T-helper 2 cell treated with Interferon-gamma antibody and Interleukin-4, amounts not matched to agents 100 ng/mL and 5 ng/mL, for 36 hours (primary cell): ENCODE measurements around the gene SAMD11. TPM values are rescaled to one million over a fixed set of nuclear protein-coding genes. Genes with fewer than 3 reads are reported as not detected.

Experiments used
- intact Hi-C: fragments of 100-400 bp; cut with micrococcal nuclease; formaldehyde crosslinking; loops from one replicate; pipeline ENCODE4 v1.15.1; 2023
- total RNA-seq: library from RNA; stranded (reverse); gene quantifications from 2 replicates; pipeline ENCODE4 v1.2.3, GENCODE V29; 2022

Gene SAMD11
- total RNA-seq, 1 donor from 2014 or later: not detected

DNA sequence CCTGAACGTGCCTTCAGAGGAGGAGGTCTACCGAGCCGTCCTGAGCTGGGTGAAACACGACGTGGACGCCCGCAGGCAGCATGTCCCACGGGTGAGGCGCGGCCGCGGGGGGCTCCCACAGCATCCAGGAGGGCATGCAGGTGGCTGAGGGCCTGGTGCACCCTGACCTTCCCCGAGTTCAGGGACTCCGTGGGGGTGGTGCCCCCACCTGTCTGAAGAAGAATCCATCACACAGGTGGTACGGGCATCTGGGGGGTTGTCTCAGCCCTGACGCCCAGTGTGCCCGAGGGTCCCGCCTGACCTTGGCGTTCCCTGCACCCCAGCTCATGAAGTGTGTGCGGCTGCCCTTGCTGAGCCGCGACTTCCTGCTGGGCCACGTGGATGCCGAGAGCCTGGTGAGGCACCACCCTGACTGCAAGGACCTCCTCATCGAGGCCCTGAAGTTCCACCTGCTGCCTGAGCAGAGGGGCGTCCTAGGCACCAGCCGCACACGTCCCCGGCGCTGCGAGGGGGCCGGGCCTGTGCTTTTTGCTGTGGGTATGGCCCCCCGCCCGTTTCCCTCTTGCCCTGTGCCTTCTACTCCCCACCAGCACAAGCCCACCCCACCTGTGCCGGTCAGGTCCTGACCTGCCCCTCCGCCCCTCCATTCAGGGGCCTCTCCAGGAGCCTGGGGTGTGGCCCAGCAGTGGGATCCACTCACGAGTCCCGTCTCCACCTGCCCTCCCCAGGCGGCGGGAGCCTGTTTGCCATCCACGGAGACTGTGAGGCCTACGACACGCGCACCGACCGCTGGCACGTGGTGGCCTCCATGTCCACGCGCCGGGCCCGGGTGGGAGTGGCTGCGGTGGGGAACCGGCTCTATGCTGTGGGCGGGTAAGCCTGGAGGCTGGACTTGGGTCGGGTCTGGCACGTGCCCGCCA lies 38.9 kb downstream of the SAMD11 start:
- intact Hi-C loops: no loop called here

- intact Hi-C loops: no loop called here
Measured at GRCh38 chr1:963301-963651, 39.6 kb downstream of the SAMD11 start.

DNA sequence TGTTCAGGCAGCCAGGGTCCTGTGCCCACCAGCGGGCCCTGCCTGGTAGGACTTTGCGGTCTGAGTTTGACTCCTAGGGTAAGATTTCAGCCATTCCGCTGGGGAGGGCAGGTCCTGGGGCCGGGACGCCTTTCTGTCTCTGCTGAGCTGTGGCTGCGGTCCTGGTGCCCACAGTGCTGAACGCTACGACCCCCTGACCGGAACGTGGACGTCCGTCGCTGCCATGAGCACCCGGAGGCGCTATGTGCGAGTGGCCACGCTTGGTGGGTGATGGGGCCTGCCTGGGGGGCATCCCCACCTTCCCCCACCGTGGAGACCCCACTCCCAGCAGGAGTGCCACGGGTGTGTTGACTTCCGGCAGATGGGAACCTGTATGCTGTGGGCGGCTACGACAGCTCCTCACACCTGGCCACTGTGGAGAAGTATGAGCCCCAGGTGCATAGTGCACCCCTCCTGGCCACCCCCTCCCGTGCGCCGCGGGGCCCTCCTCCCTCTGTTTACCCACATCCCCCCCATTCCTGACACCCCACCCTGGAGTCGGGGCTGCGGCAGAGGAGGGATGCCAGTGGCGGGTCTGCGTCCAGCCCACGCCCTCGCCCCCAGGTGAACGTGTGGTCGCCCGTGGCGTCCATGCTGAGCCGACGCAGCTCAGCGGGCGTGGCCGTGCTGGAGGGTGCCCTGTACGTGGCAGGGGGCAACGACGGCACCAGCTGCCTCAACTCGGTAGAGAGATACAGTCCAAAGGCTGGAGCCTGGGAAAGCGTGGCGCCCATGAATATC lies 40.2 kb downstream of the SAMD11 start:
- intact Hi-C loops: no loop called here

DNA sequence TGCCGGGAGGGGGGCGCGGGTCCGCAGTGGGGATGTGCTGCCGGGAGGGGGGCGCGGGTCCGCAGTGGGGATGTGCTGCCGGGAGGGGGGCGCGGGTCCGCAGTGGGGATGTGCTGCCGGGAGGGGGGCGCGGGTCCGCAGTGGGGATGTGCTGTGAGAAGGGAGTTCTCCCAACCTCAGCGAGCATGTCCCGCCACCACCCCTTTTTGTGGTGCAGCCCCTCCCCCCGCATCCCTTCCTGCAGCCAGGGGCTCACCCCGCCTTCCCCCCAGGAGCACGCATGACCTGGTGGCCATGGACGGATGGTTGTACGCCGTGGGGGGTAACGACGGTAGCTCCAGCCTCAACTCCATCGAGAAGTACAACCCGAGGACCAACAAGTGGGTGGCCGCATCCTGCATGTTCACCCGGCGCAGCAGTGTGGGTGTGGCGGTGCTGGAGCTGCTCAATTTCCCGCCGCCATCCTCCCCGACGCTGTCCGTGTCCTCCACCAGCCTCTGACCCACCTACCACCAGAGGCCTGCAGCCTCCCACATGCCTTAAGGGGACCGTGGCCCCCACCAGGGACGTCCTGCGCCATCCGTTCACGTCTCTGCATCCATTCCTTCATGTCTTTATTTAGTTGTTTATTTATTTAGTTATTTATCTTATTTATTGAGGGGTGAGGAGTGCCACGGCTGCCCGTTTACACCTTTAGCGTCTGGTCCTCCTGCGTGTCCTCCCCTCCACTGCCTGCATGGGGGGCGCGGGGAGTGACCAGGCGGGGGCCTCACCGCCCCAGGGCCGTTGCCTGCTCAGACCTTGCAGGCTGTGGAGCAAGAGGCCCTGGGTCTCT lies 41.2 kb downstream of the SAMD11 start:
- intact Hi-C loops: no loop called here

DNA sequence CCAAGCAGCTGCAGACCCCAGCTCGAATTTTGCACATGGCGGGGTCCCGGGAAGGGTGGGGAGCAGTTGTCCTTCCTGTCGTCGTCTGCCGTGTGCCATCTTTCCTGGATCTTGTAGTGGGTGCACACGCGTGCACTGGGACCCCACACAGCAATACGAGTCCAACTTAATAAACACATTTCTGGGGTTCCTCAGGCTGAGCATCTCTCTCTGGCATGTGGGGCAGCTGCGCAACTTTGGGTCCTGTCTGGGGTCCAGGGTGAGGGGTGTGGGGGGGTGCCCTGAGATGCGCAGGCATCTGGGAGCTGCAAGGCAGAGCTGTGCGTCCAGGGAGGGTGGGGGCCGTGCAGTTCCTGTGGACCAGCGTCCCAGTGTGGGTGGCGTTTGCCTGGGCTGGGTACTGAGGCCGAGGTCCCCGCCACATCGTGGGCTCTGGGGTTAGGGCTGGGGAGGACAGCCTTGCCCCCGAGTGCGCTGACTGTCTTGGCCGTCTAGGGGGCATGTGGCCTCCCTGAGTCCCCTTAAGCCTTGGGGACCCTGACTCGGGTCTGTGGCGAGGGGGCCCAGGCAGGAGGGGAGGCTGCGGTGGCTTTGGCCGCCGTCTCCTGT lies 41.9 kb downstream of the SAMD11 start:
- intact Hi-C loops: no loop called here

- intact Hi-C loops: no loop called here
Measured at GRCh38 chr1:966135-966703, 42.5 kb downstream of the SAMD11 start, which contains the start of gene PLEKHN1. PLEKHN1 (plus strand) TSS chr1:966482; CDS start chr1:966532, 50 bp downstream.

GRCh38 chr1:966704-967300 lies 43.1 kb downstream of the SAMD11 start:
- intact Hi-C loops: no loop called here

- intact Hi-C loops: no loop called here
Measured at GRCh38 chr1:967466-968343, 44.0 kb downstream of the SAMD11 start.

DNA sequence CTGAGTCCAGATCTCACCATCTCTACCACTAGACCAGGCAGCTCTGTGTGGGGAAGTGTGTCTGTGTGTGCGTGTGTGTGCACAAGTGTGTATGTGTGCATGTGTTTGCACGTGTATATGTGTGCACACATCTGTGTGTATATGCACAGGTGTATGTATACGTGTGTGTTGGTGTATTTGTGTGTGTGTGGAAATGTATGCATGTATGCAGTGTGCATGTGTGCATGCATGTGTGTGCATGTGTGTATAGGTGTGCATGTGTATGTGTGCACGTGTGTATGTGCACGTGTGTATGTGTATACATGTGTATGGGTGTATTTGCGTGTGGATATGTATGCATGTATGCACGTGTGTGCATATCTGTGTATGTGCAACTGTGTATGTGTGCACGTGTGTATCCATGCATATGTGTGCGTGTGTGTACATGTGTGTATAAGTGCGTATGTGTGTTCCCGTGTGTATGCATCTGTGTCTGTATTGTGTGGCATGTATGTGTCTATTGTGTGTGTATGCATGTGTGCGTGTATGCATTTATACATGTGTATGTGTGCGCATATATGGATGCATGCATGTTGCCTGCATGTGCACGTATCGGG lies 45.6 kb downstream of the SAMD11 start:
- intact Hi-C loops: no loop called here

DNA sequence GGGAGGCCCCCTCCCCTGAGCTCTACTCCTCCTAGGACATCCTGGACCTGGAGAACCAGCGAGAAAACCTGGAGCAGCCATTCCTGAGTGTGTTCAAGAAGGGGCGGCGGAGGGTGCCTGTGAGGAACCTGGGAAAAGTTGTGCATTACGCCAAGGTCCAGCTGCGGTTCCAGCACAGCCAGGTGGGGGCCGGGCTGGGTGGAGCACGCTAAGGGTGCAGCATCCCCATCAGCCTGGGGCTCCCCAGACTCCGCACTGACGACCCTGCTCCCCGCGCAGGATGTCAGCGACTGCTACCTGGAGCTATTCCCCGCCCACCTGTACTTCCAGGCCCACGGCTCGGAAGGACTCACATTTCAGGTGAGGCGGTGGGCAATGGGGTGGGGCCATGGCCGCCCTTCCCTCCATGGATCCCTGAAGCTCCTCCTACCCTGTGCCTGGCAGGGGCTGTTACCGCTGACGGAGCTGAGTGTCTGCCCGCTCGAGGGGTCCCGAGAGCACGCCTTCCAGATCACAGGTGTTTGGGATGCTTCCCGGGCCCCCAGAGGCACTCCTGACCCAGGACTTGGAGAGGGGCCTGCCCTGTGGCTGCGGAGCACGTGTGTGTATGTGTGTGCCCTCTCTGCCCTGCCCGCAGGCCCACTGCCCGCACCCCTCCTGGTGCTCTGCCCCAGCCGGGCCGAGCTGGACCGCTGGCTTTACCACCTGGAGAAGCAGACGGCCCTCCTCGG lies 46.7 kb downstream of the SAMD11 start:
- intact Hi-C loops: no loop called here

GRCh38 chr1:970973-971730 lies 47.4 kb downstream of the SAMD11 start:
- intact Hi-C loops: no loop called here

DNA sequence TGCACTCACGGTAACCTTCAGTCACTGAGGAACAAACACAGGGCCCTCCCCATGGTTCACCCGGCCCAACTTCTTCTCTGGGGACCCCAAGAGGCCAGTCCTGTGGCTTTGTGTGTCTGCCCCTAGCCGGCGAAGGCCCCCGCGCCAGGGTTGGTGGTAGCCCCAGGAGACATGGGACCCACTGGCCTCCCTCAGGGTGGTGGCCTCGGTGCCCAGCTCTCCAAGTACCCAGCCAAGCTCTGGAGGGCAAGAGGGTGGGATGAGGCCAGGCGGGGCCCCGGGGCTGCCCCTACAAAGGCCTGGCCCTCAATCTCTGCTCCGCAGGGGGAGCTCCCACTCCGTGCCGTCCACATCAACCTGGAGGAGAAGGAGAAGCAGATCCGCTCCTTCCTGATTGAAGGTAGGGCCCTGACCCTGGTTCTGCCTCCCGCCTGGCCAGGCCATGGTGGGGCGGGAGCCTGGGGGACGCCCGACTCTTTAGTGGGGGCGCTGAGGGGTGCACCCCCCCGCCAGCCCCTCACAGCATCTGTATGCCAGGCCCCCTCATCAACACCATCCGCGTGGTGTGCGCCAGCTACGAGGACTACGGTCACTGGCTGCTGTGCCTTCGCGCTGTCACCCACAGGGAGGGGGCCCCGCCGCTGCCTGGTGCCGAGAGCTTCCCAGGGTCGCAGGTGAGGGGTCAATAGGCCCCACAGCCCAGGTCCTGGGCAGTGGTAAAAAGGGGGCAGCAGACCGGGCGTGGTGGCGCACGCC lies 48.2 kb downstream of the SAMD11 start:
- intact Hi-C loops: no loop called here

GRCh38 chr1:972726-973458 lies 49.2 kb downstream of the SAMD11 start:
- intact Hi-C loops: no loop called here

DNA sequence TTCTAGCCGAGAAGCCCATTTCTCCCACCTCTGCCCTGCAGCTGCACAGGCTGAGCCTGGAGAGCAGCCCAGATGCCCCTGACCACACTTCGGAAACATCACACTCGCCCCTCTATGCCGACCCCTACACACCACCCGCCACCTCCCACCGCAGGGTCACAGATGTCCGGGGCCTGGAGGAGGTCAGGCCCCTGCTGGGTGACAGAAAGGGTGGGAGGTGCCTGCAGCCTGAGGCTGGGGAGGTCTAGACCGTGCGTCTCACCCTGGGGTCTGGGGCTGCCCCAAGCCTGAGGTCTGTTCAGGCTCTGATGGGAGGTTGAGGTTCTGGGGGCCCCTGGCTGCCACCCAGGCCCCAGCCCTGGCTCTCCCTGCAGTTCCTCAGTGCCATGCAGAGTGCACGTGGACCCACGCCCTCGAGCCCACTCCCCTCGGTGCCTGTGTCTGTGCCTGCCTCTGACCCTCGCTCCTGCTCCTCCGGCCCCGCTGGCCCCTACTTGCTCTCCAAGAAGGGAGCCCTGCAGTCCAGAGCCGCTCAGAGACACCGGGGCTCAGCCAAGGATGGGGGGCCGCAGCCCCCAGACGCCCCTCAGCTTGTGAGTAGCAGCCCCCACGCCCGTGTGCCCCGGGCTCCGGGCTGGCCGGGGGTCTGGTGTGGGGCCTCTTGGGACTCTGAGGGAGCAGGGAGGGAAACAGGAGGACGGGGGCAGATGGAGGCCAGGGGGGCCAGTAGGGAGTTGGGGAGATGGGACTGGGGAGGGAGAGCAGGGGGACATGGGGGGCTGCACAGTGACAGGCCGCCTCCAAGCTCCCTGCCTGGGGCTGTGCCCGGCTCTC lies 50.0 kb downstream of the SAMD11 start:
- intact Hi-C loops: no loop called here

DNA sequence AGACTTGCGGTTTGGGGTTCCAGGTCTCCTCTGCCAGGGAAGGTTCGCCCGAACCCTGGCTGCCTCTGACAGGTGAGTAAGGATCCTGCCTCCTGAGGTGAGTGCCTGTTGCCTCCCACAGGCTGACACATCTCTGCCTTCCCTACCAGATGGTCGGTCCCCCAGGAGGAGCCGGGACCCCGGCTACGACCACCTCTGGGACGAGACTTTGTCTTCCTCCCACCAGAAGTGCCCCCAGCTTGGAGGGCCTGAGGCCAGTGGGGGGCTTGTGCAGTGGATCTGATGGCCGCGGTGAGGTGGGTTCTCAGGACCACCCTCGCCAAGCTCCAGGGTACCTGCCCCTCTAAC lies 50.5 kb downstream of the SAMD11 start:
- intact Hi-C loops: no loop called here
